Measurements from ENCODE around the gene MRPL34. TPM values are rescaled to one million over a fixed set of nuclear protein-coding genes. Genes with fewer than 3 reads are reported as not detected.
A peak's percentile ranks its signal among the peaks of the same experiment; 100 is the strongest.

Gene MRPL34
- total and polyA plus RNA-seq, 9 of the 15 experiments (the other 6 are each of a cell fraction or from before 2014, with no cell fraction given), result 11.5 to 256 (median 72.5) TPM

DNA sequence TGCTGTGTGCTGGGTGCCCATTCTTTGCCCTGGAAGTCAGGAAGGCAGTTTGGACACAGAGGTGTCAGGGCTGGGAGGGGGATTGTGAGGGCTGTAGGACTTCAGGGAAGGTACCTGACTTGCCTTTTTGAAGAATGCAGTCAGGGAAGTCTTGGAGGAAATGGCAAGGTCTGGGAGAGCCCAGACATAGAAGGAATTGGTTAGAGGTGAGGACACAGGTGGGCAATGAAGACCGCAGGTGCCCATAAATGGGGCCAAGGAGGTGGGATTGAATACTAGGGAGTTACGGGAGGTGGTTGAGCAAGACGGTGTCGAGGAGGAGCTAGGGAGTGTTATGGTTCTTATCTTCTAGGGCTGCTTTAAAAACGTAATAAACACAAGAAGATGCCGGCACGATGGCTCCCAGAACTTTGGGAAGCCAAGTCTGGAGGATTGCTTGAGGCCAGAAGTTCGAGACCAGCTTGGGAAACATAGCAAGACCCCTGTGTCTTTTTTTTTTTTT is 2.3 kb downstream of the MRPL34 start:
- no TSS peak for BruUV-seq (replicated peaks)
- Histone ChIP-seq H3K27me3 (ENCODE audit: control insufficient read depth in 2 of 2, insufficient read depth in 2 of 2, low read length in 2 of 2) (no peaks in the 10 kb centered on the region), H2AFZ (ENCODE audit: low read depth, low read length) (peak overlapping the region; percentile 53; the same call in 1 of the 2 replicates), H3K79me2 (ENCODE audit: control insufficient read depth, insufficient read depth, low read length) (peaks cover 61% of the 10 kb centered on the region), H3K36me3 (ENCODE audit: control insufficient read depth, insufficient read depth, low read length) (peaks cover 24% of the 10 kb centered on the region), H3K27ac (ENCODE audit: extremely low read depth, low read depth, low read length) (peak overlapping the region; percentile 58), H3K9me1 (ENCODE audit: control insufficient read depth, insufficient read depth, low read length) (no peaks in the 10 kb centered on the region), H3K9ac (ENCODE audit: insufficient read depth in 1 of 2, low read depth in 2 of 2, low read length in 2 of 2) (peak overlapping the region; percentile 84 to 86; a peak in 3 of 4 replicates), H3K9me3 (replicated peaks; ENCODE audit: control insufficient read depth, insufficient read depth, low read depth, low read length) (no peaks in the 10 kb centered on the region), H4K20me1 (replicated peaks; ENCODE audit: control insufficient read depth, insufficient read depth, low read length) (0 out of 2 replicates have a peak, but pooled peaks cover 5% of the 10 kb centered on the region), H3K4me2 (ENCODE audit: insufficient read depth, low read length) (peak overlapping the region; percentile 64), H3K4me3 (peak overlapping the region; percentile 94), H3K4me1 (replicated peaks in 1 of 2; ENCODE audit: control insufficient read depth in 2 of 2, insufficient read depth in 2 of 2, low read length in 2 of 2) (peaks cover 29 to 71% of the 10 kb centered on the region in 2 experiments; a peak in 4 of 5 replicates)
- peak; percentile 15 for FAIRE-seq
- ATAC-seq, result no peak
- TF ChIP-seq CEBPB (tag; IDR thresholded peaks at IDR 0.05) (peak; percentile 78), BACH1 (tag; IDR thresholded peaks at IDR 0.05) (no peak), YBX1 (IDR thresholded peaks at IDR 0.05) (no peak), ZNF445 (CRISPR knock-in tag; IDR thresholded peaks at IDR 0.05; ENCODE audit: low read depth) (no peak), ZNF23 (CRISPR knock-in tag; IDR thresholded peaks at IDR 0.05) (no peak), POLR3A (IDR thresholded peaks at IDR 0.05; ENCODE audit: borderline replicate concordance, extremely low read depth, insufficient read depth, insufficient read length) (peak; percentile 26), ASH1L (IDR thresholded peaks at IDR 0.05; ENCODE audit: borderline replicate concordance, low read depth, partially characterized antibody) (peak; percentile 14)
- TF ChIP-seq, protein P1, sequence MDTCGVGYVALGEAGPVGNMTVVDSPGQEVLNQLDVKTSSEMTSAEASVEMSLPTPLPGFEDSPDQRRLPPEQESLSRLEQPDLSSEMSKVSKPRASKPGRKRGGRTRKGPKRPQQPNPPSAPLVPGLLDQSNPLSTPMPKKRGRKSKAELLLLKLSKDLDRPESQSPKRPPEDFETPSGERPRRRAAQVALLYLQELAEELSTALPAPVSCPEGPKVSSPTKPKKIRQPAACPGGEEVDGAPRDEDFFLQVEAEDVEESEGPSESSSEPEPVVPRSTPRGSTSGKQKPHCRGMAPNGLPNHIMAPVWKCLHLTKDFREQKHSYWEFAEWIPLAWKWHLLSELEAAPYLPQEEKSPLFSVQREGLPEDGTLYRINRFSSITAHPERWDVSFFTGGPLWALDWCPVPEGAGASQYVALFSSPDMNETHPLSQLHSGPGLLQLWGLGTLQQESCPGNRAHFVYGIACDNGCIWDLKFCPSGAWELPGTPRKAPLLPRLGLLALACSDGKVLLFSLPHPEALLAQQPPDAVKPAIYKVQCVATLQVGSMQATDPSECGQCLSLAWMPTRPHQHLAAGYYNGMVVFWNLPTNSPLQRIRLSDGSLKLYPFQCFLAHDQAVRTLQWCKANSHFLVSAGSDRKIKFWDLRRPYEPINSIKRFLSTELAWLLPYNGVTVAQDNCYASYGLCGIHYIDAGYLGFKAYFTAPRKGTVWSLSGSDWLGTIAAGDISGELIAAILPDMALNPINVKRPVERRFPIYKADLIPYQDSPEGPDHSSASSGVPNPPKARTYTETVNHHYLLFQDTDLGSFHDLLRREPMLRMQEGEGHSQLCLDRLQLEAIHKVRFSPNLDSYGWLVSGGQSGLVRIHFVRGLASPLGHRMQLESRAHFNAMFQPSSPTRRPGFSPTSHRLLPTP (IDR thresholded peaks at IDR 0.05; ENCODE audit: borderline replicate concordance, extremely low read depth, insufficient read length), result peak; percentile 37
- WGBS (ENCODE audit: insufficient coverage, low coverage, missing lambda C conversion rate), result 13% methylated on average over 8 of the region's 8 CpGs
- POLR2A ChIA-PET, result interaction anchor here (0.6 to 7.7 kb wide), 7 partner anchors 8 to 82 kb away, joined by 3 to 78 read pairs (median 4); partner anchors contain the start of gene ANO8
- intact Hi-C loops (cut with micrococcal nuclease) (loop anchor here (2.0 kb wide), 1 partner anchor 47 kb away; no protein-coding TSS in a partner anchor), in situ Hi-C loops (cut with MboI) (no loop called here)
- DNase-seq (ENCODE audit: extremely low read depth in 1 of 4, low spot score in 3 of 4), result peak in 1 of 4 experiments; percentile 50
- CTCF ChIA-PET (ENCODE audit: low intra/inter-chr PET ratio), result no interaction called here

All from K562 (cell line).